OCI-LY1 (cell line): ENCODE data around the gene WDR83.

Experiments used
- CTCF ChIP-seq: fragments of 200-600 bp; sonication (generic), shearing (Covaris generic); IDR thresholded peaks from 2 replicates; pipeline ENCODE4 v1.5.1; 2017; ENCODE audit warnings: mild to moderate bottlenecking, antibody characterized with exemption, low read length, moderate library complexity, mixed read lengths
- EZH2 ChIP-seq: fragments of 200-600 bp; sonication (generic), shearing (Covaris generic); IDR thresholded peaks from 2 replicates; pipeline ENCODE4 v1.8.0; 2017; ENCODE audit warnings: borderline replicate concordance, mixed run types, mild to moderate bottlenecking, antibody characterized with exemption, low read length, moderate library complexity, mixed read lengths

GRCh38 chr19:12647490-12648071 lies 19.0 kb upstream of the WDR83 start:
- TF ChIP-seq CTCF (no peak), EZH2 (no peak)
